H1 (cell line): ENCODE measurements around the gene LRRTM4. TPM values are rescaled to one million over a fixed set of nuclear protein-coding genes. Genes with fewer than 3 reads are reported as not detected.

Experiments
- CTCF ChIA-PET: fragments of 300-600 bp; sonication (Branson Sonifier 250); formaldehyde crosslinking; loops from one replicate; lab custom pipeline; 2021; ENCODE audit not compliant: partially characterized antibody; lab: Charles Lee
- POLR2A ChIA-PET: fragments of 300-600 bp; sonication (Branson Sonifier 250); formaldehyde crosslinking; loops from one replicate; lab custom pipeline; 2021; ENCODE audit warnings: inconsistent platforms; ENCODE audit not compliant: partially characterized antibody; lab: Charles Lee
- DNase-seq, 2 experiments: peaks; one replicate each; pipeline versions ENCODE4 v3.0.0 to v3.0.0-alpha.2; 2010 to 2022; ENCODE audit warnings: low spot score in 2 of 2, low read depth in 1 of 2, mixed read lengths in 1 of 2
- FAIRE-seq: peaks from 2 replicates; lab custom pipeline; 2011; peaks lifted over from hg19 to GRCh38; lab: Jason Lieb, UNC
- H2AFZ ChIP-seq: 2 replicates; pipeline ENCODE4 v1.8.1; 2012; ENCODE audit warnings: low read length, inconsistent platforms
- H2AK5ac ChIP-seq: 2 replicates; pipeline ENCODE4 v1.6.1; 2013; ENCODE audit warnings: low read depth, low read length
- H2BK120ac ChIP-seq: replicated peaks from 2 replicates; pipeline ENCODE3; 2013; ENCODE audit warnings: low read depth, low read length, inconsistent platforms
- H2BK12ac ChIP-seq: 2 replicates; pipeline ENCODE4 v1.6.1; 2013; ENCODE audit warnings: low read depth, low read length
- H2BK15ac ChIP-seq: 2 replicates; pipeline ENCODE4 v1.6.1; 2013; ENCODE audit warnings: low read length
- H2BK20ac ChIP-seq: 2 replicates; pipeline ENCODE4 v1.6.1; 2013; ENCODE audit warnings: low read length
- H2BK5ac ChIP-seq: 2 replicates; pipeline ENCODE4 v1.6.1; 2013; ENCODE audit warnings: low read depth, low read length
- H3K14ac ChIP-seq: 2 replicates; pipeline ENCODE4 v1.6.1; 2013; ENCODE audit warnings: inconsistent platforms; ENCODE audit not compliant: insufficient read length
- H3K18ac ChIP-seq: 2 replicates; pipeline ENCODE4 v1.6.1; 2013; ENCODE audit warnings: low read length; ENCODE audit errors: extremely low read depth
- H3K23ac ChIP-seq: 2 replicates; pipeline ENCODE4 v1.6.1; 2013; ENCODE audit warnings: inconsistent platforms; ENCODE audit not compliant: insufficient read length
- H3K23me2 ChIP-seq: 2 replicates; pipeline ENCODE4 v1.6.1; 2013; ENCODE audit warnings: low read depth, low read length
- H3K27ac ChIP-seq: 2 replicates; pipeline ENCODE4 v1.6.1; 2011; ENCODE audit warnings: low read depth, low read length, inconsistent platforms
- H3K27me3 ChIP-seq, 4 experiments: replicated peaks in 1 of 4; 1 replicate in 1 of 4; 2 replicates in 3 of 4; pipeline versions ENCODE4 v1.6.1 to v1.8.1; 2011 to 2013; ENCODE audit warnings: low read length in 3 of 4, mild to moderate bottlenecking in 3 of 4, inconsistent platforms in 2 of 4, mixed read lengths in 2 of 4, moderate library complexity in 1 of 4; ENCODE audit not compliant: control insufficient read depth in 3 of 4, insufficient read depth in 3 of 4; ENCODE audit errors: extremely low read depth in 1 of 4
- H3K36me3 ChIP-seq, 4 experiments: 2 replicates each; pipeline versions ENCODE4 v1.6.1 to v1.8.1; 2011 to 2013; ENCODE audit warnings: mild to moderate bottlenecking in 4 of 4, low read length in 3 of 4, moderate library complexity in 2 of 4, control low read depth in 1 of 4, inconsistent platforms in 1 of 4; ENCODE audit not compliant: insufficient read depth in 4 of 4, control insufficient read depth in 2 of 4
- H3K4ac ChIP-seq: replicated peaks from 2 replicates; pipeline ENCODE3; 2013; ENCODE audit warnings: low read length, low read depth, mixed read lengths, inconsistent platforms; ENCODE audit not compliant: insufficient read length
- H3K4me1 ChIP-seq, 4 experiments: replicated peaks in 1 of 4; 1 replicate in 1 of 4; 2 replicates in 3 of 4; pipeline versions ENCODE4 v1.6.1 to v1.8.1; 2011 to 2013; ENCODE audit warnings: low read length in 3 of 4, inconsistent platforms in 2 of 4, mixed read lengths in 1 of 4; ENCODE audit not compliant: insufficient read depth in 4 of 4, control insufficient read depth in 3 of 4
- H3K4me2 ChIP-seq, 2 experiments: 2 replicates each; pipeline versions ENCODE4 v1.6.1 to v1.8.1; 2011 to 2013; ENCODE audit warnings: low read depth in 2 of 2, low read length in 2 of 2, control low read depth in 1 of 2, inconsistent platforms in 1 of 2, mild to moderate bottlenecking in 1 of 2; ENCODE audit not compliant: insufficient read depth in 1 of 2
- H3K4me3 ChIP-seq, 4 experiments: fragments of 200-600, 300-600 bp in 1 of 4; sonication (generic), shearing (Covaris generic), sonication (Bioruptor Twin) in 1 of 4; 2 replicates each; pipeline versions ENCODE4 v1.5.1 to v1.8.1; 2011 to 2016; ENCODE audit warnings: low read length in 4 of 4, low read depth in 3 of 4, control low read depth in 2 of 4, inconsistent platforms in 2 of 4, mild to moderate bottlenecking in 2 of 4, mixed read lengths in 1 of 4, moderate library complexity in 1 of 4; ENCODE audit not compliant: insufficient read depth in 2 of 4; ENCODE audit errors: extremely low read depth in 1 of 4
- H3K56ac ChIP-seq: replicated peaks from 2 replicates; pipeline ENCODE3; 2013; ENCODE audit warnings: low read depth, mild to moderate bottlenecking, mixed read lengths, low read length, inconsistent platforms; ENCODE audit not compliant: insufficient read length
- H3K79me1 ChIP-seq: 2 replicates; pipeline ENCODE4 v1.6.1; 2013; ENCODE audit warnings: low read depth, low read length, control low read depth
- H3K79me2 ChIP-seq, 2 experiments: 2 replicates each; pipeline versions ENCODE4 v1.6.1 to v1.8.1; 2012 to 2013; ENCODE audit warnings: low read length in 2 of 2, mild to moderate bottlenecking in 2 of 2, inconsistent platforms in 1 of 2; ENCODE audit not compliant: insufficient read depth in 2 of 2, control insufficient read depth in 1 of 2
- H3K9ac ChIP-seq, 4 experiments: replicated peaks in 1 of 4; 1 replicate in 1 of 4; 2 replicates in 3 of 4; pipeline versions ENCODE4 v1.6.1 to v1.8.1; 2011 to 2013; ENCODE audit warnings: low read depth in 3 of 4, low read length in 3 of 4, control low read depth in 2 of 4, mild to moderate bottlenecking in 2 of 4, moderate library complexity in 2 of 4, inconsistent platforms in 1 of 4; ENCODE audit errors: extremely low read depth in 1 of 4
- H3K9me3 ChIP-seq, 2 experiments: 2 replicates each; pipeline versions ENCODE4 v1.6.1 to v1.8.1; 2012 to 2013; ENCODE audit warnings: mild to moderate bottlenecking in 2 of 2, moderate library complexity in 2 of 2, control low read depth in 1 of 2, inconsistent platforms in 1 of 2, low read depth in 1 of 2, low read length in 1 of 2, mixed read lengths in 1 of 2; ENCODE audit not compliant: insufficient read depth in 2 of 2
- H4K20me1 ChIP-seq, 2 experiments: replicated peaks in 1 of 2; 2 replicates each; pipeline versions ENCODE3 to v1.8.1; 2011 to 2013; ENCODE audit warnings: inconsistent platforms in 2 of 2, low read length in 2 of 2, mild to moderate bottlenecking in 1 of 2; ENCODE audit not compliant: insufficient read depth in 2 of 2, control insufficient read depth in 1 of 2
- H4K5ac ChIP-seq: 2 replicates; pipeline ENCODE4 v1.6.1; 2013; ENCODE audit warnings: low read length, low read depth, mixed read lengths, inconsistent platforms; ENCODE audit not compliant: insufficient read length
- H4K8ac ChIP-seq: 2 replicates; pipeline ENCODE4 v1.8.0; 2013; ENCODE audit warnings: mild to moderate bottlenecking, moderate library complexity, low read length, inconsistent platforms; ENCODE audit not compliant: insufficient read depth; ENCODE audit errors: extremely low read depth
- H4K91ac ChIP-seq: replicated peaks from 2 replicates; pipeline ENCODE3; 2013; ENCODE audit warnings: low read length, mixed read lengths, inconsistent platforms; ENCODE audit not compliant: insufficient read length
- FOSL1 ChIP-seq: IDR thresholded peaks from 2 replicates; pipeline ENCODE4 v1.6.1; 2011; ENCODE audit warnings: mild to moderate bottlenecking, low read depth, low read length, moderate library complexity; ENCODE audit not compliant: insufficient read depth
- POLR2AphosphoS5 ChIP-seq: IDR thresholded peaks from 2 replicates; pipeline ENCODE4 v1.6.1; 2011; ENCODE audit warnings: low read depth, low read length
- SIRT6 ChIP-seq: IDR thresholded peaks from one replicate; pipeline ENCODE4 v1.7.1; 2012; ENCODE audit warnings: low read length, inconsistent platforms
- SIX5 ChIP-seq: IDR thresholded peaks from 2 replicates; pipeline ENCODE4 v1.6.1; 2011; ENCODE audit warnings: mild to moderate bottlenecking, low read depth, low read length
- TAF1 ChIP-seq: IDR thresholded peaks from 2 replicates; pipeline ENCODE4 v1.6.1; 2011; ENCODE audit warnings: mild to moderate bottlenecking, low read depth, low read length
- polyA plus RNA-seq, 7 experiments: library from polyadenylated mRNA; depleted of rRNA in 3 of 7; stranded (reverse) in 5 of 7; unstranded in 2 of 7; fragments of >200 nt in 5 of 7; fragments of 200-250 nt in 2 of 7; gene quantifications; 1 replicate in 5 of 7; 2 replicates in 1 of 7; 4 replicates in 1 of 7; pipeline versions ENCODE4 v1.2.1 to v1.2.3, GENCODE V29; 2011 to 2013; ENCODE audit warnings: missing spikeins in 2 of 7, mixed read lengths in 2 of 7
- total RNA-seq: library from RNA; stranded (reverse); fragmentation: NEBNext Ultra II Directional; extraction: Animal tissue kit (Norgen Biotek cat#: 25700); gene quantifications from 2 replicates; pipeline ENCODE4 v1.2.1, GENCODE V29; 2021

The LRRTM4 gene
- total and polyA plus RNA-seq, 2 of the 8 experiments (the other 6 are each of a cell fraction or from before 2014, with no cell fraction given), result 3.6 to 9.5 TPM

DNA sequence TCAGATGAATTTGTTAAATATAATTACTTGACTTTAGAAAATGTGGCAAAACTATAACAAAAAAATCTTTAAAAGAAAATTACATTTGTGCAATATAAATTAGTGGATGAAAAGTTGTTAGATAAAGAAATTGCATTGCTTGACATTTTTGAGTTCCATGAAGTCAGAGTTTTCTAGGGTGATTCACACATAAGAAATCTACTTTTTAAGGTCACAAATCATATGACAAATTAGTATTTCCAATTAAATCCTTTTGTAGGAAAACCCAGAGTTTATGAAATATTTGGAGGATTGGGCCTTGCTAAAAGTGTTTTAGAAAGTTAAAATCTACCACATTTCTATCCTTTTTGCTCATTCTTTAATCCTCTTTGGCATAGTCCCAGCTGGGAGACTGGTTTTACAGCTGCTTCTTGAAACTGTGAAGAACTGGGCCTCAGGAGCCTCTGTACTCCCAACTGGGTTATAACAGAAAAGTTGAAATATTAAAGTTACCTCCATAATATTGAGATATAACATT lies 289.2 kb downstream of the LRRTM4 start:
- TF ChIP-seq SIRT6 (no peak), SIX5 (no peak), TAF1 (no peak), FOSL1 (no peak), POLR2AphosphoS5 (no peak)
- Histone ChIP-seq H2AK5ac (no peak overlapping the region), H3K79me2 (no peaks in the 10 kb centered on the region), H3K9ac (no peak overlapping the region), H3K4me3 (no peak overlapping the region), H3K27ac (no peak overlapping the region), H3K4me1 (no peaks in the 10 kb centered on the region), H3K18ac (no peak overlapping the region), H2AFZ (no peak overlapping the region), H3K14ac (no peak overlapping the region), H2BK5ac (no peak overlapping the region), H3K23ac (no peak overlapping the region), H3K56ac (no peak overlapping the region), H4K5ac (no peak overlapping the region), H3K4me2 (no peak overlapping the region), H4K20me1 (no peaks in the 10 kb centered on the region), H3K23me2 (no peaks in the 10 kb centered on the region; the same call in 1 of the 2 replicates), H3K27me3 (no peaks in the 10 kb centered on the region), H2BK15ac (no peak overlapping the region), H2BK120ac (no peak overlapping the region), H3K79me1 (no peaks in the 10 kb centered on the region), H4K8ac (no peak overlapping the region), H4K91ac (no peak overlapping the region), H3K36me3 (no peaks in the 10 kb centered on the region), H3K9me3 (no peaks in the 10 kb centered on the region), H2BK12ac (no peak overlapping the region), H3K4ac (no peak overlapping the region), H2BK20ac (no peak overlapping the region)
- FAIRE-seq, result no peak
- ChIA-PET POLR2A (no interaction called here), CTCF (no interaction called here)
- DNase-seq, result no peak
